Kidney (tissue), 14 donors: ENCODE data around the gene SNAP47. TPM values are rescaled to one million over a fixed set of nuclear protein-coding genes. Genes with fewer than 3 reads are reported as not detected.

Source experiments
- DNase-seq, 5 donors: peaks; one replicate each; pipeline ENCODE4 v3.0.0-alpha.2; 2013 to 2020
- FAIRE-seq: peaks from 2 replicates; lab custom pipeline; 2012; peaks lifted over from hg19 to GRCh38; lab: Jason Lieb, UNC
- H3K27ac ChIP-seq, 2 donors: one replicate each; pipeline ENCODE4 v1.7.0; 2013; ENCODE audit warnings: low read depth in 2 of 2, low read length in 2 of 2, inconsistent platforms in 1 of 2
- H3K27me3 ChIP-seq: one replicate; pipeline ENCODE4 v1.7.1; 2013; ENCODE audit warnings: low read length, inconsistent platforms; ENCODE audit not compliant: control insufficient read depth, insufficient read depth
- H3K36me3 ChIP-seq, 3 donors: one replicate each; pipeline versions ENCODE4 v1.7.0 to v1.7.1; 2013; ENCODE audit warnings: low read length in 3 of 3, control low read depth in 1 of 3, inconsistent platforms in 1 of 3; ENCODE audit not compliant: insufficient read depth in 3 of 3, control insufficient read depth in 2 of 3
- H3K4me1 ChIP-seq, 3 donors: one replicate each; pipeline versions ENCODE4 v1.7.0 to v1.7.1; 2013; ENCODE audit warnings: low read length in 3 of 3, inconsistent platforms in 1 of 3, low read depth in 1 of 3; ENCODE audit not compliant: control insufficient read depth in 2 of 3, insufficient read depth in 2 of 3
- H3K4me3 ChIP-seq, 3 donors: one replicate each; pipeline versions ENCODE4 v1.7.0 to v1.8.1; 2013; ENCODE audit warnings: low read length in 3 of 3, control low read depth in 1 of 3, inconsistent platforms in 1 of 3
- H3K9ac ChIP-seq, 3 donors: one replicate each; pipeline versions ENCODE4 v1.7.0 to v1.7.1; 2013; ENCODE audit warnings: low read length in 3 of 3, control low read depth in 1 of 3, inconsistent platforms in 1 of 3
- H3K9me3 ChIP-seq, 3 donors: one replicate each; pipeline versions ENCODE4 v1.7.0 to v1.7.1; 2013; ENCODE audit warnings: low read length in 3 of 3, control low read depth in 1 of 3, inconsistent platforms in 1 of 3; ENCODE audit not compliant: control insufficient read depth in 2 of 3, insufficient read depth in 1 of 3
- CTCF ChIP-seq: IDR thresholded peaks from 3 replicates; pipeline ENCODE4 v1.5.1; 2012; ENCODE audit warnings: mild to moderate bottlenecking, moderate library complexity, borderline replicate concordance; ENCODE audit not compliant: insufficient read depth; ENCODE audit errors: extremely low read depth
- intact Hi-C: fragments of 100-400 bp; cut with DNase I; formaldehyde crosslinking; loops from one replicate; pipeline ENCODE4 v1.11.1; 2022
- polyA plus RNA-seq: library from polyadenylated mRNA; stranded (reverse); fragments of 350-450 nt; fragmentation: Illumina TruSeq; extraction: RNeasy Lipid Tissue Mini Kit (QIAGEN cat#74804); gene quantifications from one replicate; pipeline ENCODE4 v1.2.3, GENCODE V29; 2014; ENCODE audit warnings: low read depth, low replicate concordance; ENCODE audit not compliant: insufficient read depth
- total RNA-seq: library from RNA; stranded (reverse); fragmentation: NEBNext Ultra II Directional; extraction: Animal tissue kit (Norgen Biotek cat#: 25700); gene quantifications from one replicate; pipeline ENCODE4 v1.2.1, GENCODE V29; 2021
- donor health status: control.
- donor health status: control.
- donor health status: control.
- donor health status: control.
- donor health status: control.
- donor health status: DM: yes; HTN: yes; CAD: no.
- donor health status: Normal renal cell carcinoma (clear cell type).

The SNAP47 gene
- total and polyA plus RNA-seq, 2 donors from 2014 or later = 31.6 to 32.4 TPM

DNA sequence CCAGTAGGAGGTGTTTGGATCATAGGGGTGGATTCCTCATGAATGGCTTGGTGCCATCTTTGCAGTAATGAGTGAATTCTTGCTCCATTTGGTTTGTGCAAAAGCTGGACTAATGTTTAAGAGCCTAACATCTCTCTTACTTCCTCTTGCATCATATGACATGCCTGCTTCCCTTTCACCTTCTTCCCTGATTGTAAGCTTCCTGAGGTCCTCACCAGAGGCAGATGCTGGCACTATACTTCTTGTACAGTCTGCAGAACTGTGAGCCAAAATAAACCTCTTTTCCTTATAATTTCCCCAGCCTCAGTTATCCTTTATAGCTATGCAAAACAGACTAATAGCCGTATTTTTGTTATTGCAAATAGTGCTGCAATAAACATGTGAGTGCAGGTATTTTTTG lies 88.3 kb downstream of the SNAP47 start:
- TF ChIP-seq CTCF = no peak
- Histone ChIP-seq H3K27me3 (no peaks in the 10 kb centered on the region), H3K9me3 (peaks cover 0 to 8% (median 2%) of the 10 kb centered on the region in 3 donors), H3K9ac (no peak overlapping the region), H3K4me3 (no peak overlapping the region), H3K4me1 (no peaks in the 10 kb centered on the region), H3K27ac (no peak overlapping the region), H3K36me3 (no peaks in the 10 kb centered on the region)
- intact Hi-C loops = no loop called here
- FAIRE-seq (no peak), DNase-seq (no peak)

- no peaks in the 10 kb centered on the region for H3K4me1 ChIP-seq
- no peak for FAIRE-seq
- no peak overlapping the region for H3K27ac ChIP-seq
- no peaks in the 10 kb centered on the region for H3K36me3 ChIP-seq
- H3K27me3 ChIP-seq = no peaks in the 10 kb centered on the region
- TF ChIP-seq CTCF = no peak
- intact Hi-C loops = no loop called here
- H3K9ac ChIP-seq = no peak overlapping the region
- no peak overlapping the region for H3K4me3 ChIP-seq
- H3K9me3 ChIP-seq = peaks cover 0 to 12% (median 2%) of the 10 kb centered on the region in 3 donors
- DNase-seq = no peak
These were observed 89.0 kb downstream of the SNAP47 start for GRCh38 chr1:227824204-227824603.

DNA sequence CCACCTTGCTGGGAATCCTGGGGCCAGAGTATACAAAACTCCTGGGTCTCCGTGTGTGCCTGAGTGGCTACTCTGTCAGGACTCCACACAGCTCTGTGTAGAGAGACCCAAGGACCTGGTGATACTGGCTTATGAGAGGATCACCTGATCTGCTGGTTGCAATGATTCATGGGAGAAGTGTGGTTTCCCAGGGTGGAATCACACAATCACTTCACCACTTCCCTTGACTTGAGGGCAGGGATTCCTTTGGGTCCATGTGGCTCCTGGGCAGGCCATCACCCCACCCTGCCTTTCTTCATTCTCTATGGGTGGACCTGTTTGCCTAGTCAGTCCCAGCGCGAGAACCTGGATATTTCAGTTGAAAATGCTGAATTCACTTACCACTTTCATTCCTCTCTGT lies 93.6 kb downstream of the SNAP47 start:
- no peaks in the 10 kb centered on the region for H3K36me3 ChIP-seq
- no peaks in the 10 kb centered on the region for H3K4me1 ChIP-seq
- no peak overlapping the region for H3K27ac ChIP-seq
- intact Hi-C loops = no loop called here
- no peak overlapping the region for H3K9ac ChIP-seq
- H3K9me3 ChIP-seq = peaks cover 0 to 8% (median 0%) of the 10 kb centered on the region in 3 donors
- DNase-seq = no peak
- H3K27me3 ChIP-seq = no peaks in the 10 kb centered on the region
- H3K4me3 ChIP-seq = no peak overlapping the region
- no peak for FAIRE-seq
- no peak for TF ChIP-seq CTCF

Other genes with a start within 250 kb of the SNAP47 start
- gene ZNF678, start 171.9 kb upstream of the SNAP47 start, total RNA-seq = 10.0 TPM
- gene ZNF678, start 171.9 kb upstream of the SNAP47 start, polyA plus RNA-seq = 1.3 TPM
- 15.9 TPM for gene JMJD4, start 133 bp upstream of the SNAP47 start, total RNA-seq
- gene JMJD4, start 133 bp upstream of the SNAP47 start, polyA plus RNA-seq = 12.6 TPM
- gene PRSS38, start 80.2 kb downstream of the SNAP47 start, total RNA-seq = not detected
- gene PRSS38, start 80.2 kb downstream of the SNAP47 start, polyA plus RNA-seq = not detected
- 3.1 TPM for gene WNT9A, start 212.5 kb downstream of the SNAP47 start, total RNA-seq
- 0.58 TPM for gene WNT9A, start 212.5 kb downstream of the SNAP47 start, polyA plus RNA-seq